Activated naive CD8-positive, alpha-beta T cell treated with anti-CD3 and anti-CD28 coated beads, Interleukin-2, amount 10 ng/mL, durations not matched to agents 7 days and 5 days (primary cell): ENCODE measurements around the gene HOXD10. TPM values are rescaled to one million over a fixed set of nuclear protein-coding genes. Genes with fewer than 3 reads are reported as not detected.

Source experiments
- ATAC-seq: fragments of 150-1000 bp; cut with Tn5 transposase; one replicate; pipeline ENCODE4 v1.10.0; 2021; ENCODE audit warnings: low read depth, moderate library complexity
- POLR2A ChIA-PET: fragments of 350-600 bp; sonication (Branson Sonifier 250); formaldehyde crosslinking; loops from one replicate; lab custom pipeline; 2021; ENCODE audit warnings: antibody characterized with exemption; lab: Charles Lee
- DNase-seq: peaks from one replicate; pipeline ENCODE4 v3.0.0; 2021
- H3K27ac Mint-ChIP-seq: one replicate; pipeline ENCODE4 v1.8.0; 2022; ENCODE audit warnings: mild to moderate bottlenecking, mixed read lengths
- H3K27me3 Mint-ChIP-seq: one replicate; pipeline ENCODE4 v1.8.0; 2022; ENCODE audit warnings: mild to moderate bottlenecking, moderate library complexity, mixed read lengths
- H3K36me3 Mint-ChIP-seq: one replicate; pipeline ENCODE4 v1.8.0; 2021; ENCODE audit warnings: mild to moderate bottlenecking, mixed read lengths
- H3K4me1 Mint-ChIP-seq: one replicate; pipeline ENCODE4 v1.8.0; 2021; ENCODE audit warnings: mixed read lengths
- H3K4me3 Mint-ChIP-seq: one replicate; pipeline ENCODE4 v1.8.0; 2022; ENCODE audit warnings: mild to moderate bottlenecking, moderate library complexity, mixed read lengths
- H3K9me3 Mint-ChIP-seq: one replicate; pipeline ENCODE4 v1.8.0; 2021; ENCODE audit warnings: mixed read lengths
- total RNA-seq, 2 experiments: library from RNA; stranded (reverse); gene quantifications; one replicate each; pipeline ENCODE4 v1.2.3, GENCODE V29; 2021

Gene HOXD10
- total RNA-seq, 2 experiments from 2014 or later, result not detected

DNA sequence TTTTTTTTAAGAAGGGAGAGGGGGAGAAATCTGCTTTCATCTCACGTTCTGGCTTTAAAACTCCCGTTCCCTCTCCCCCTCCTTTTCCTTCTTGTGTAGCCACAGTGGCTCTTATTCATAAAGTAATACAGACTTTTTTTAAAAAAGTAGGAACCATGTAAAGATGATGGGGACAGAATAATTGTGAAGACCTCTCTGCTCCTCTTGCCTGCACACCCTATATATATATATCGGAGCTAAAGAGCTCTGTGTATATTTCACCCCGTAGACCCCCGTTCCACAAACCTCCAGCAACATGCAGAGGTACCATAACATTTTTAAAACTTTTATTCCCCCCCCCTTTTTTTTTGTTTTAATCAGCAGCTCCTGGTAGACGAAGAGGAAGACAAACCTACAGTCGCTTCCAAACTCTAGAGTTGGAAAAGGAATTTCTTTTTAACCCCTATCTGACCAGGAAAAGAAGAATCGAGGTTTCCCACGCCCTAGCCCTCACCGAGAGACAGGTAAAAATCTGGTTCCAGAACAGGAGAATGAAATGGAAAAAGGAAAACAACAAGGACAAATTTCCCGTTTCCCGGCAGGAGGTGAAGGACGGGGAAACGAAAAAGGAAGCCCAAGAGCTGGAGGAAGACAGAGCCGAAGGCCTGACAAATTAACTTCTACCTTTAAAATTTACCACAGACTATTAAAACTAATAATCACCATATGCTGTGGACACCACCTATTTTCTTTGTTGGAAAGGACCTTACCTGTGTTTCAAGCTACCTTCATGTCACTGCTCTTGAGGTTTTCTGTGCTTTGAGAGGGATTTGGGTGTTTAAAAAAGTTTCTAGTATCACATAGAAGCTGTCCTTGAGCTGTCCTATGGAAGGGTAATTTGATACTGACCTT is 14.6 kb downstream of the HOXD10 start:
- Mint-ChIP-seq H3K4me1 (peaks cover 25% of the 10 kb centered on the region), H3K27ac (peak overlapping the region; percentile 57), H3K36me3 (peaks cover 3% of the 10 kb centered on the region), H3K27me3 (peaks cover 87% of the 10 kb centered on the region), H3K4me3 (peak overlapping the region; percentile 26), H3K9me3 (no peaks in the 10 kb centered on the region)
- POLR2A ChIA-PET, result interaction anchor here (0.6 kb wide), 1 partner anchor 26 kb away, joined by 4 read pairs; no protein-coding TSS in a partner anchor
- ATAC-seq, result no peak
- DNase-seq, result no peak

DNA sequence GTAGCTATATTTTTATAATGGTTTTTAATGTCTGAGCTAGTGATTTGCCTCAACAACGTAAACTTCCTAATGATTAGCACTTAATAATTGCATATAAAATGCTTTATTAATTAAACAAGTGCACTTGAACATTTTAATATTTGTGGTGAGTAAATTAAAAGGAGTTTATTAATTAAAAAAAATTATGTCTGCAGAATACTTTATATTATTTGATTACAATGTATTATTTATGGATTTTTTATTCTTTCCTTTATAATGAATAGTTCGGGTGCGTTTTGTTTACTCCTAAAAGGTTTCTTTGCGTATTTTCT is 15.2 kb downstream of the HOXD10 start:
- peaks cover 85% of the 10 kb centered on the region for H3K27me3 Mint-ChIP-seq
- peak overlapping the region; percentile 74 for H3K4me3 Mint-ChIP-seq
- H3K9me3 Mint-ChIP-seq, result no peaks in the 10 kb centered on the region
- ATAC-seq (no peak), DNase-seq (no peak)
- H3K27ac Mint-ChIP-seq, result no peak overlapping the region
- POLR2A ChIA-PET, result no interaction called here
- peaks cover 25% of the 10 kb centered on the region for H3K4me1 Mint-ChIP-seq
- H3K36me3 Mint-ChIP-seq, result peaks cover 3% of the 10 kb centered on the region

DNA sequence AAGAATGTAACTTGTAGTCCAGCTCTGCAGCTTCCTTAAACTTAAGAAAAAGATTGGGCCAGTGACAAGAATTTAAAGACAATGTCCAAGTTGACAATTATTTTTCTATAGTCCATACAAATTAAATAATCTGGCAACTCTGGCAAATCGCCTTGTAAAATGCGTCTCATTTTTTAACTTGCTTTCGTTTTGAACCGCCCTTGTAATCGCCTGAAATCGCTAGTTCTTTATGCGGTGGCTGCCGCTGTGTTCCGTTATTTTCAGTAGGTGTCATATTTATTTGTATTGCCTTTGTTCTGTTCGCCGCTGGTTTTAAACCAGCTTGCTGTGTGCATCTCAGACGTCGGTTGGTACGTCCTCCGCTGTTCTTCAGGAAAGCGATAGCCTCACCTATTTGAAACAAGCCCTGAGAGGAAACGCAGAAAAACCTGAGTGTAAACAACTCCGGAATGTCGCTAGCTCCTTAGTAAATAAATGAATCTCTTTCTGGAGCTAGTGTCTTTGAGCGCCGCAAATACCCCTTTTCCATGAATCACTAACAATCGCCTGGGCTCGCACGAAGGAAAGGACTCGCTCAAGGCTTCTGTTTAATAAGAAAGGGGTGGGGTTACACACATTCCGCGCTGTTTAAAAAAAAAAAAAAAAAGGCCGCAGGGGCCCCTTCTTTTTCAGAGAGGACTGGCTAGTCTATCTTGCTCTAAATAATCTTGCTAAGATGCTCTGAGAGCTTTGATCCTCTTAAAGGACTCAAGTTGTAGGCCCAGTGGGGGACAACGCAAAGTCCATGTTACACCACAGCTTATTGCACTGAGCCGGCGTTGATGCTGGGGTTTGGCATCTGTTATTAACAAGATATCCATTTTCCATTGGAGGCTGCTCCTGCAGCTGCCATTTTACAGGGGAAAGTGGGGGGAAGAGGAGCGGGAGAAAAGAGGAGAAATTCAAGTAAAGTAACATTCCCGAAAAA is 15.9 kb downstream of the HOXD10 start:
- Mint-ChIP-seq H3K9me3 (no peaks in the 10 kb centered on the region), H3K4me3 (peak overlapping the region; percentile 74), H3K27ac (no peak overlapping the region), H3K27me3 (peaks cover 85% of the 10 kb centered on the region), H3K4me1 (peaks cover 25% of the 10 kb centered on the region), H3K36me3 (peaks cover 3% of the 10 kb centered on the region)
- ATAC-seq, result no peak
- POLR2A ChIA-PET, result interaction anchor here (0.7 kb wide), 1 partner anchor 1204 kb away, joined by 3 read pairs; no protein-coding TSS in a partner anchor
- no peak for DNase-seq

DNA sequence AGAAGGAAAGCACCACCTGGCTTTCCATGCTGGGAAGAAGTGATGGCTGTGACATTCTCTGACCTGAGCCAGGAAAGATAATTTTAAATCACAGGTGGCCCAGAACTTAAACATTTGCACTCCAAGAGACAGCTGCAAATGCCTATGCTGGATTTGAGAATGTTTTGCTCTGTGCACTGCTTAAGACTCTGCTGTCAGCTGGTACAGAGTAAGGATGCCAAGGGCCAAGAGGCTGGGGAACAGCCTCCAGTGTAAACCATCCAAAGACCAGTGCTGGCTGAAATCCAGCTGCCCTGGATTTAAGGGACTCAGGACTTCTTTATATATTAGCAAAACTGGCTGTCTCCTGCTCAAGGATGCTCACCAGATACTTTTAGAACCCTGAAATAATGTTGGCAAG is 16.8 kb downstream of the HOXD10 start:
- Mint-ChIP-seq H3K36me3 (peaks cover 3% of the 10 kb centered on the region), H3K27me3 (peaks cover 85% of the 10 kb centered on the region), H3K9me3 (no peaks in the 10 kb centered on the region), H3K4me3 (no peak overlapping the region), H3K27ac (no peak overlapping the region), H3K4me1 (peaks cover 24% of the 10 kb centered on the region)
- DNase-seq, result no peak
- POLR2A ChIA-PET, result no interaction called here
- no peak for ATAC-seq

DNA sequence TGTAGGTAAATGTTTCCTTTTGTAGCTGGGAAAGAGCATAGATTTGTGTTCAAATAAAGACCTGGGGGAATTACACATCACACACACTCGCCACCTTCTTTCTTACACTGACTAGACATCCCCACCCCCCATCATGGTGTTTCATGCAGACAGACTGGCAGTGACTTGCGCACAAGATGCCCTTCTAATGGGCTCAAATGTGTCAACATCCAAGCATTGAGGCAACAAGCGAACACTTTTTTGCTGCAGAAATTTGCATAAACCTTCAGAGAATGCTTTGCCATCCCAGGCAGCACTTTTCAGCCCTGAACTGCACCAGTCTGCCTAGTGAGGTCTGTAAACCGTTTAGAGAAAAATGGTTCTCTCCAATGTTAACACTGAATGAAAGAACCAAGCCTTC is 17.5 kb downstream of the HOXD10 start:
- H3K36me3 Mint-ChIP-seq, result peaks cover 3% of the 10 kb centered on the region
- peaks cover 85% of the 10 kb centered on the region for H3K27me3 Mint-ChIP-seq
- ATAC-seq (no peak), DNase-seq (no peak)
- peaks cover 24% of the 10 kb centered on the region for H3K4me1 Mint-ChIP-seq
- H3K4me3 Mint-ChIP-seq, result no peak overlapping the region
- POLR2A ChIA-PET, result no interaction called here
- H3K9me3 Mint-ChIP-seq, result no peaks in the 10 kb centered on the region
- no peak overlapping the region for H3K27ac Mint-ChIP-seq

- Mint-ChIP-seq H3K9me3 (no peaks in the 10 kb centered on the region), H3K4me1 (peaks cover 30% of the 10 kb centered on the region), H3K4me3 (no peak overlapping the region), H3K36me3 (peaks cover 3% of the 10 kb centered on the region), H3K27ac (no peak overlapping the region), H3K27me3 (peaks cover 88% of the 10 kb centered on the region)
- no peak for ATAC-seq
- POLR2A ChIA-PET, result no interaction called here
- no peak for DNase-seq
Observed at GRCh38 chr2:176135035-176135440, 18.5 kb downstream of the HOXD10 start.

- ATAC-seq (no peak), DNase-seq (no peak)
- H3K4me3 Mint-ChIP-seq, result peak overlapping the region; percentile 32
- peaks cover 3% of the 10 kb centered on the region for H3K36me3 Mint-ChIP-seq
- peaks cover 24% of the 10 kb centered on the region for H3K4me1 Mint-ChIP-seq
- H3K27me3 Mint-ChIP-seq, result peaks cover 85% of the 10 kb centered on the region
- H3K27ac Mint-ChIP-seq, result no peak overlapping the region
- POLR2A ChIA-PET, result no interaction called here
- no peaks in the 10 kb centered on the region for H3K9me3 Mint-ChIP-seq
Observed at GRCh38 chr2:176136374-176137251, 20.0 kb downstream of the HOXD10 start.

GRCh38 chr2:176137252-176137580 is 20.6 kb downstream of the HOXD10 start:
- Mint-ChIP-seq H3K36me3 (peaks cover 3% of the 10 kb centered on the region), H3K27me3 (peaks cover 80% of the 10 kb centered on the region), H3K27ac (no peak overlapping the region), H3K4me1 (peaks cover 24% of the 10 kb centered on the region), H3K9me3 (no peaks in the 10 kb centered on the region), H3K4me3 (no peak overlapping the region)
- ATAC-seq (no peak), DNase-seq (no peak)
- POLR2A ChIA-PET, result no interaction called here

GRCh38 chr2:176137906-176138305 is 21.3 kb downstream of the HOXD10 start:
- POLR2A ChIA-PET, result no interaction called here
- Mint-ChIP-seq H3K4me1 (peaks cover 21% of the 10 kb centered on the region), H3K27ac (no peak overlapping the region)

GRCh38 chr2:176138526-176138922 is 21.9 kb downstream of the HOXD10 start:
- H3K36me3 Mint-ChIP-seq, result peaks cover 3% of the 10 kb centered on the region
- H3K4me1 Mint-ChIP-seq, result peaks cover 21% of the 10 kb centered on the region
- POLR2A ChIA-PET, result no interaction called here
- H3K4me3 Mint-ChIP-seq, result peak overlapping the region; percentile 53
- H3K9me3 Mint-ChIP-seq, result no peaks in the 10 kb centered on the region
- no peak for DNase-seq
- no peak for ATAC-seq
- peaks cover 75% of the 10 kb centered on the region for H3K27me3 Mint-ChIP-seq
- H3K27ac Mint-ChIP-seq, result no peak overlapping the region

More at GRCh38 chr2:176137906-176138305, 21.3 kb downstream of the HOXD10 start:
- peaks cover 76% of the 10 kb centered on the region for H3K27me3 Mint-ChIP-seq
- H3K4me3 Mint-ChIP-seq, result no peak overlapping the region
- no peak for ATAC-seq
- no peaks in the 10 kb centered on the region for H3K9me3 Mint-ChIP-seq
- peaks cover 3% of the 10 kb centered on the region for H3K36me3 Mint-ChIP-seq
- DNase-seq, result no peak

GRCh38 chr2:176138923-176139660 is 22.5 kb downstream of the HOXD10 start:
- DNase-seq (no peak), ATAC-seq (no peak)
- POLR2A ChIA-PET, result no interaction called here
- peaks cover 21% of the 10 kb centered on the region for H3K4me1 Mint-ChIP-seq
- no peak overlapping the region for H3K27ac Mint-ChIP-seq
- peaks cover 3% of the 10 kb centered on the region for H3K36me3 Mint-ChIP-seq
- H3K4me3 Mint-ChIP-seq, result peak overlapping the region; percentile 53
- peaks cover 74% of the 10 kb centered on the region for H3K27me3 Mint-ChIP-seq
- no peaks in the 10 kb centered on the region for H3K9me3 Mint-ChIP-seq
